ENCODE data around the gene ZBTB7C.

GRCh38 chr18:48110797-48111196, 298.4 kb downstream of the ZBTB7C start:
- no peak for TF ChIP-seq ZNF274 (IDR thresholded peaks at IDR 0.05; ENCODE audit: low read depth, low read length)
- TF ChIP-seq YY1 (IDR thresholded peaks at IDR 0.05; ENCODE audit: insufficient read depth, insufficient read length): no peak
- TF ChIP-seq SUZ12 (IDR thresholded peaks at IDR 0.05; ENCODE audit: extremely low read depth, insufficient read depth, insufficient read length): no peak

Measured in NT2/D1 (cell line).